GM12878 (cell line): ENCODE data around the gene RNF126.

ENCODE experiments used
- ATF3 ChIP-seq: IDR thresholded peaks from 2 replicates; pipeline ENCODE4 v1.6.1; 2011; ENCODE audit warnings: low read depth, mild to moderate bottlenecking, low read length, moderate library complexity, borderline replicate concordance; ENCODE audit errors: extremely low read depth
- CBX3 ChIP-seq: fragments of 200-600 bp; sonication (generic); IDR thresholded peaks from 2 replicates; pipeline ENCODE4 v1.6.1; 2016; ENCODE audit warnings: low read depth, borderline replicate concordance
- CHD1 ChIP-seq: IDR thresholded peaks from 2 replicates; pipeline ENCODE4 v1.6.1; 2012; ENCODE audit warnings: low read depth, low read length, improper control_type of control experiment
- CREB1 ChIP-seq: IDR thresholded peaks from 2 replicates; pipeline ENCODE4 v1.6.1; 2012; ENCODE audit warnings: low read depth, mild to moderate bottlenecking, inconsistent platforms
- CTCF ChIP-seq, 3 experiments: IDR thresholded peaks in 2 of 3; conservative IDR thresholded peaks in 1 of 3; 2 replicates each; pipeline ENCODE4 v1.5.1; 2011; ENCODE audit warnings: low read depth in 3 of 3, low read length in 3 of 3, mild to moderate bottlenecking in 3 of 3, control low read depth in 2 of 3, moderate library complexity in 2 of 3, inconsistent platforms in 1 of 3, mixed read lengths in 1 of 3; ENCODE audit not compliant: control insufficient read depth in 2 of 3, insufficient read depth in 1 of 3; ENCODE audit errors: extremely low read depth in 1 of 3
- ESRRA ChIP-seq: IDR thresholded peaks from 2 replicates; pipeline ENCODE4 v1.6.1; 2012; ENCODE audit warnings: mild to moderate bottlenecking, low read length, improper control_type of control experiment
- EZH2 ChIP-seq: IDR thresholded peaks from 2 replicates; pipeline ENCODE4 v1.6.1; 2012; ENCODE audit warnings: low read depth, mild to moderate bottlenecking, control low read depth, inconsistent platforms, low read length, borderline replicate concordance; ENCODE audit not compliant: control insufficient read depth
- POLR2A ChIP-seq: IDR thresholded peaks from 2 replicates; pipeline ENCODE4 v1.6.1; 2011; ENCODE audit warnings: low read depth, mild to moderate bottlenecking, low read length
- POLR2AphosphoS5 ChIP-seq: IDR thresholded peaks from 2 replicates; pipeline ENCODE4 v1.6.1; 2011; ENCODE audit warnings: mild to moderate bottlenecking, low read length, inconsistent platforms
- RCOR1 ChIP-seq: conservative IDR thresholded peaks from 2 replicates; pipeline ENCODE4 v1.6.1; 2012; ENCODE audit warnings: low read depth, low read length, improper control_type of control experiment
- REST ChIP-seq: IDR thresholded peaks from 2 replicates; pipeline ENCODE4 v1.6.1; 2012; ENCODE audit warnings: mild to moderate bottlenecking, low read depth, low read length
- SMAD1 ChIP-seq: fragments of 450-650 bp; IDR thresholded peaks from 2 replicates; pipeline ENCODE4 v1.6.1; 2018; ENCODE audit warnings: mild to moderate bottlenecking, low read depth; ENCODE audit not compliant: partially characterized antibody
- ZBTB11 ChIP-seq: fragments of 450-650 bp; formaldehyde crosslinking; IDR thresholded peaks from 2 replicates; pipeline ENCODE4 v1.5.0; 2022; ENCODE audit warnings: mild to moderate bottlenecking, missing genetic modification characterization
- ZNF274 ChIP-seq: IDR thresholded peaks from one replicate; pipeline ENCODE4 v1.8.0; 2011; ENCODE audit not compliant: insufficient read length, insufficient read depth

- TF ChIP-seq REST = no peak
- TF ChIP-seq CHD1 = no peak
- TF ChIP-seq POLR2A = no peak
- no peak for TF ChIP-seq CTCF (IDR thresholded peaks at IDR 0.05 in 2 of 3, conservative IDR thresholded peaks at IDR 0.05 in 1 of 3; ENCODE audit: control insufficient read depth in 2 of 3, extremely low read depth in 1 of 3, insufficient read depth in 1 of 3, low read depth in 3 of 3, low read length in 3 of 3)
- TF ChIP-seq EZH2 = no peak
- no peak for TF ChIP-seq ESRRA
- TF ChIP-seq ZBTB11 = no peak
- TF ChIP-seq ATF3 = no peak
- no peak for TF ChIP-seq CBX3
- no peak for TF ChIP-seq POLR2AphosphoS5
- TF ChIP-seq CREB1 = no peak
- TF ChIP-seq ZNF274 = no peak
- no peak for TF ChIP-seq SMAD1
- no peak for TF ChIP-seq RCOR1
These were observed 37.8 kb downstream of the RNF126 start for GRCh38 chr19:625257-625656.
